Ovary (tissue), 3 donors: ENCODE data around the gene EXD3.

Experiments used
- EP300 ChIP-seq: sonication (generic); formaldehyde crosslinking; IDR thresholded peaks from one replicate; pipeline ENCODE4 v1.6.1; 2017; ENCODE audit warnings: antibody characterized with exemption
- POLR2A ChIP-seq: fragments of 450-650 bp; IDR thresholded peaks from one replicate; pipeline ENCODE4 v1.6.1; 2017; ENCODE audit warnings: antibody characterized with exemption, mild to moderate bottlenecking, moderate library complexity
- TF ChIP-seq, protein P1 (sequence below), 3 donors: fragments of 450-650 bp in 2 of 3; fragments of 200-600 bp in 1 of 3; IDR thresholded peaks; one replicate each; pipeline versions ENCODE4 v1.5.1 to v1.8.0; 2016 to 2022; ENCODE audit warnings: antibody characterized with exemption in 3 of 3, mild to moderate bottlenecking in 1 of 3
- donor health status: DM: no; HTN: no; CAD: no.

GRCh38 chr9:137428311-137428630 is 5.3 kb upstream of the EXD3 start:
- TF ChIP-seq EP300 = no peak
- TF ChIP-seq, protein P1, sequence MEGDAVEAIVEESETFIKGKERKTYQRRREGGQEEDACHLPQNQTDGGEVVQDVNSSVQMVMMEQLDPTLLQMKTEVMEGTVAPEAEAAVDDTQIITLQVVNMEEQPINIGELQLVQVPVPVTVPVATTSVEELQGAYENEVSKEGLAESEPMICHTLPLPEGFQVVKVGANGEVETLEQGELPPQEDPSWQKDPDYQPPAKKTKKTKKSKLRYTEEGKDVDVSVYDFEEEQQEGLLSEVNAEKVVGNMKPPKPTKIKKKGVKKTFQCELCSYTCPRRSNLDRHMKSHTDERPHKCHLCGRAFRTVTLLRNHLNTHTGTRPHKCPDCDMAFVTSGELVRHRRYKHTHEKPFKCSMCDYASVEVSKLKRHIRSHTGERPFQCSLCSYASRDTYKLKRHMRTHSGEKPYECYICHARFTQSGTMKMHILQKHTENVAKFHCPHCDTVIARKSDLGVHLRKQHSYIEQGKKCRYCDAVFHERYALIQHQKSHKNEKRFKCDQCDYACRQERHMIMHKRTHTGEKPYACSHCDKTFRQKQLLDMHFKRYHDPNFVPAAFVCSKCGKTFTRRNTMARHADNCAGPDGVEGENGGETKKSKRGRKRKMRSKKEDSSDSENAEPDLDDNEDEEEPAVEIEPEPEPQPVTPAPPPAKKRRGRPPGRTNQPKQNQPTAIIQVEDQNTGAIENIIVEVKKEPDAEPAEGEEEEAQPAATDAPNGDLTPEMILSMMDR (IDR thresholded peaks at IDR 0.05) = no peak
- no peak for TF ChIP-seq POLR2A
